ENCODE data around the gene PKDREJ. TPM values are rescaled to one million over a fixed set of nuclear protein-coding genes. Genes with fewer than 3 reads are reported as not detected.
"Not testable (repeated sequence)": the region's sequence is repeated elsewhere in the genome, so short reads cannot be mapped to it uniquely, and the experiment has no call there.

Gene PKDREJ
- total RNA-seq, 2 donors from 2014 or later = 0.12 to 0.13 TPM

DNA sequence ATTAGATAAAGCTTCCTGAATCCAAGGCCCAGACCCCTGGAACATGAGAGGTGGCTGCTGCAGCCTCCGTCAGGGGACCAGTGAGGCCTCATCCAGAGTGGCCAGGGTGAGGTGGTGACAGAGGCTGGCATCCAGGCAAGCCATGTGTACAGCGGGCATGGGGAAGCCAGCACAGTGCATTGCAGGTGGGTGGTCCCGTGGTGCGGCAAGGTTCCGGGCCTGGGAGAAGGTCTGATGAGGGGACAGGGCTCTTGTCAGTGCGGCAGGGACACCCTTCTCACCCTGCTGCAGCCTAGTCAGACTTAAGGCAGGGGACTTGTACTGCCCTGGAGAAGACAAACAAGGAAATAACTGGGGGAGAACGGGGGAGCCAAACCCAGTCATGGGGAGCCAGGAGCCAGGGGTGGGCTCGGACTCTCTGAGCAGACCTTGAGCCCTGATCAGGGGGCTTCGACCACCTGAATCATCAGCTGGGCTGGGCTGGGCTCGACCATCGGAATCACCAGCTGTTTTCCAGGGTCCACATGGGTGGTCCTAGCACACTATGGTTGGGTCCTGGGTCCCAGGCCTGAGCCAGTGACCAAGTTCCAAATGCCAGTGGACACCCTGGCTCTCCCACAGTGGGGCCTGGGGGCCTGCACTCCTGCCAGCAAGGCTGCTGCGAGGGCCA, 9.8 kb upstream of the PKDREJ start:
- no peak for ATAC-seq
- intact Hi-C loops (cut with DNase I) = no loop called here
- DNase-seq = no peak

DNA sequence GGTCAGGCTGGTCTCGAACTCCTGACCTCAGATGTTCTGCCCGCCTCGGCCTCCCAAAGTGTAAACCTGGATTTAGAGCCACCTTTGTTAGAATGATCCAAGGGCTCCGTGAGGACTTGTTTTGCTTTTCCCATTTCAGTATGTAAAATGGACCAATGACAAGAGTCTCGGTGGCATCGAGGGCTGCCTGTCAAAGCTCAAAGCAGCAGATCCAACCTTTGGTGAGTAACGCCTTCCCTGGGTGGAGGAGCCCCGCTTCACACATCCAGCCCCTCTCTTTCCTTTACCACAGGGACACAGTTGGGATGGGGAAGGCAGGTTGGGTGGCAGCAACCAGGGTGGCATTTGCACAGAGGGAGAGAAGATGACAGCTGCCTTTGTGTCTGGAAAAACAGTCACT, 9.1 kb upstream of the PKDREJ start:
- no peak for ATAC-seq
- no peak for DNase-seq
- intact Hi-C loops (cut with DNase I) = no loop called here

DNA sequence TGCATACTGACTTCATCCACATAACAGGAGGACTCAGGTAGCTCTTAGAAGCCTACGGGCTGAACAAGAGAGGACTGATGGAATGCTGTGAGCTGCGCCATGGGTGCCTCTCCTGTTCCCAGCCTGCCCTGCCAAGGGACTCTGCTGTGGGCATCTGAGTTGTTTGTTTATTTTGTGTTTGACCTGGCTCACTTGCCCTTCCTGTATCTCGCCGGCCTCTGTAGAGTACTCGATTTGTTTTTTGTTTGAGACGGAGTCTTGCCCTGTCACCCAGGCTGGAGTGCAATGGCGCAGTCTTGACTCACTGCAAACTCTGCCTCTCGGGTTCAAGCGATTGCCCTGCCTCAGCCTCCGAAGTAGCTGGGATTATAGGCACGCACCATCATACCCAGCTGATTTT, 6.4 kb upstream of the PKDREJ start:
- intact Hi-C loops (cut with DNase I) = no loop called here
- DNase-seq (no peak), ATAC-seq (no peak)

DNA sequence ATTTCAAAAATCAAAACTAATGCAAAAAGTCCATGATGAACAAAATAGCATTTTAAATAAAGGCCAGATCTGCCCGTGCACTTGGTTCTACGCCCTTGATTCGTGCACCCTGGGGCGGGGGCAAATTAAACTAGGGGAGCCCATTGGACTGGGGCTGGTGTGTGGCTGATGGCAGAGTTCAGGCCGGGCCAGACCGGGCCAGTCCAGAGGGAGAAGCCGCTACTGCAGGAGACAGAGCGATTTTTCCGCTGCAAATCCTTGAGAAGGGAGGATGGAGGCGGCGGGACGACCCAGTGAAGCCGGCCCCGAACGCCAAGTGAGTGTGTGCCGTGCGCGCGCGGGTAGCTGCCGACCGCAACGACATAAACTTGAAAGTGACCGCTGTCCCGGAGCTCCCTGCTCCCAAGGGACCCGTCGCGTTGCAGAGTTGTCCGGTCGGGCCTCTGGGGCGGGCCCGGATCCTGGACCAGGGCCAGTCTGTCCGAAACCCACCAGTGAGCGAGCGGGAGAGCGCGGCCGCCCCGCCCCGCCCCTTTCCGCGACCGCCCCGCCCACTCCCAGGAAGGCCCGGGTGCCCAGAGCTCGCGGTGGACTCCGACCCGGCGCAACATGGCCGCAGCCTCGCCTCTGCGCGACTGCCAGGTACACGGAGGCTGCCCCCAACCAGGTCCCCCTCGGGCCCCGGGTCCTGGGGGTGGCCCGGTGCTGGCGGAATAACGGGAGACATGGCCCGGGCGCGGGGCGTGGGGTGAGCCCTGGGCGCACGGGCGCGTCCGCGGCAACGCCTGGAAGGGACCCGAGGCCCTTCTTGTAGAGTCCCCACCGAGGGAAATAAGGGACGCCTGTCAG, 4.5 kb upstream of the PKDREJ start, which contains the start of gene TTC38:
TSS of gene TTC38 (plus strand) at position 578 of the 849 bp plus-strand sequence. CDS start at position 610, 32 bp downstream.
- DNase-seq (peak; percentile 95), ATAC-seq (peak; percentile 97 to 98)
- intact Hi-C loops (cut with DNase I) = no loop called here

DNA sequence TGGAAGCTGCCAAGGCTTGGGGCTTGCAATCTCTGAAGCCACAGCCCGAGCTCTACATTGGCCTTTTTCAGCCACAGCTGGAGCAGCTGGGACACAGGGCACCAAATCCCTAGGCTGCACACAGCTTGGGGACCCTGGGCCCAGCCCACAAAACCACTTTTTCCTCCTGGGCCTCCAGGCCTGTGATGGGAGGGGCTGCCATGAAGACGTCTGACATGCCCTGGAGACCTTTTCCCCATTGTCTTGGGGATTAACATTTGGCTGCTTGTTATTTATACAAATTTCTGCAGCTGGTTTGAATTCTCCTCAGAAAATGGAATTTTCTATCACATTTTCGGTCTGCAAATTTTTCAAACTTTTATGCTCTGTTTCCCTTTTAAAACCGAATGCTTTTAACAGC, 2.5 kb upstream of the PKDREJ start:
- ATAC-seq; intact Hi-C loops (cut with DNase I); DNase-seq: not testable (repeated sequence)

DNA sequence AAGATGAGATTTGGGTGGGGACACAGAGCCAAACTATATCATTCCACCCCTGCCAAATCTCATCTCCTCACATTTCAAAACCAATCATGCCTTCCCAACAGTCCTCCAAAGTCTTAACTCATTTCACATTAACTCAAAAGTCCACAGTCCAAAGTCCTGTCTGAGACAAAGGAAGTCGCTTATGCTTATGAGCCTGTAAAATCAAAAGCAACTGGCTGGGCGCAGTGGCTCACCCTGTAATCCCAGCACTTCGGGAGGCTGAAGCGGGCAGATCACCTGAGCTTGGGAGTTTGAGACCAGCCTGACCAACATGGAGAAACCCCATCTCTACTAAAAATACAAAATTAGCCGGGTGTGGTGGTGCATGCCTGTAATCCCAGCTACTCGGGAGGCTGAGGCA, 1.4 kb upstream of the PKDREJ start:
- ATAC-seq; intact Hi-C loops (cut with DNase I); DNase-seq: not testable (repeated sequence)

DNA sequence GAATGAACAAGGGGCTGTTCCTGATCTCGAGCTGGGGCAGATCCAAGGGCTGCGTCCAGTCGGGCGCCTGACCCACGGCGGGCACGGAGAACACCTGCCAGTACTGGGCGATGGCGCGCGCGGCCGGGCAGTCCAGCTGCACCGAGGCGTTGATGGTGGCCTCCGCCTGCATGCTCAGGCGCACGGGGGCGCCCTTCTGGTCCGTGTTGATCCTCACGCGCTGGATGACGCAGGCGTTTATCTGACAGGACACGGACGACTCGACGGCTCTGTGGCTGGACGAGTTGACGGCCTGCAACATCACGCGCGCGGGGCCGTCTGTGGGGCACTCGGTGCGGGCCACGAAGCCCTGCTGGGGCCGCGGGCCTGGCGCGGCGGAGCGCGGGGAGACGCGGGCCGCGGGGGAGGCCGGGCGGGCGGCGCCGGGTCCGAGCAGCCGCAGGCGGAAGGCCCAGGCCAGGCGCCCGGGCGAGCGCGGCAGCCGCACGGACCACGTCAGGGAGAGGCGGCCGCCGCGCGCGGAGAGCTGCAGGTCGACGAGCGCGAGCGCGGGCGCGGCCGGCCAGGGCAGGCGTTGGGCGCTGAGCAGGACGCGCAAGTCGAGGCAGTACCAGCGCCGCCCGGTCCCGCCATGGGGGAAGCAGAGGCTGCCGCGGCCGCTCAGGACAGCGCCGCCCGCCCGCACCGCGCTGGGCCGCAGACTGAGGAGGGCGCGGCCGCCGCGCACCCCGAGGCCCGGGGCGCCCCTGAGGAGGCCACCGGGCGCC, 511 bp downstream of the PKDREJ start:
- peak; percentile 79 for DNase-seq

DNA sequence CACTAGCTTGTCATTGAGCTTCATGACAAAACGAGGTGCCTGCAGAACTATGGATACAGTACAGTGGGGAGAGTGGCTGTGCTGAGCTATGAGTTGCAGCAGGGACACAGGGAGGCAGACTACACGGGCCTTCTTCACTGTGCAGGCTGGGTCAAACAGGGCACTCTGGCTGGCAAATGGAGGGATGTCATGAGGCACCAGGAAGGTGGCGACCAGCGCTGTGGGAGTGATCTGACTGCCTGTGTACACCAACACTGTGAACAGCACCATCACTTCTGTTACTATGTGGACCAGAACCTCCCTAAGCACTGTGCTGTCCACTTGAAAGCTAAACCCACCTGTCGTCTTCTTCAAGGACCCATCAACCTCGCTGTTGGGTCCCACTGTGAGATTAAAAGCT, 3.1 kb downstream of the PKDREJ start:
- DNase-seq = no peak
- no peak for ATAC-seq
- intact Hi-C loops (cut with DNase I) = no loop called here

More for the DNA sequence above, 511 bp downstream of the PKDREJ start:
- intact Hi-C loops (cut with DNase I) = no loop called here
- peak; percentile 25 to 69 for ATAC-seq

DNA sequence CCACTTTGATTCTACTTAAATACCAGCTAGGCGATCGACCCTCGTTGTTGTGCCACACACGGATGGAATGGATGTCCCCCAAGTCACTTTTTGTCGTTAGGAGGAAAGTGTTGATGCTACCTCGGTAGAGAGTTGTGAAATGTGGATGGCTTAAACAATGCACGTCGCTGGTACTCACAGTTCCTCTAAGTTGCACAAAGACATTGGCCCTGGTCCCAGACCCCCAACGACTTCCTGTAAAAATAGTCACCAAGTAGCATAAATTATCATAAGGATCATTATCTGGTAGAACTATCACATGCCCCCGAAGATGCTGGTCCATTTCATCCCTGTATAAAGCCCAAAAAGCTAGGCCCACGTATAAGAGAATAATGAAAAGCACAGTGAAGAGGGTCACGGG, 3.8 kb downstream of the PKDREJ start:
- no peak for ATAC-seq
- DNase-seq = no peak
- intact Hi-C loops (cut with DNase I) = no loop called here

DNA sequence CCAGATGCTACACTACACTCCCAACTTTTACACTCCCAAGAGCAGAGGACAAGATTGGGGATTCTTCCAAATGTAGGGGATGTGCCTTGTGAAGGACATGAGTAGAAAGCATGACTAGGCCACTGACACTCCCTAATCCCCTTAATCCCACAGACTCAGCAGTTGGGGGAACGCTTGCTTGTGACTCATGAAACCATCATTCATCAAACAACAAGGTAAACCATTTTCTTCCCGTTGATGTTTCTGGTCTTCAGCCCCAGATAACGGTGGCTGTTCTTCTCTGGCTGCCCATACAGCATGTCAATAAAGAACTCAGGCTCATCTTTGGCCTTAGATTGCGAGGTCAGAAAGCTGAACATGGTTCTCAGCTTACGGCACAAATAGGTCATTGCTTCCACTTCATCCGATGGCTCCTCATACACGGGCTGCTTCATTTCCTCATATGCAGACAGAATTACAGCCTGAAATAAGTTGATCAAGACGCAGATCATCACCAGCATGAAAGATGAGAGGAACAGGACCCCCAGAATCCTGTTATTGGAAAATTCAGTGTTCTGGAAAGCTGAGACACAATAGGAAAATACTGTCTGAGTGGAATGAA, 6.7 kb downstream of the PKDREJ start:
- intact Hi-C loops (cut with DNase I) = no loop called here
- DNase-seq (no peak), ATAC-seq (no peak)

DNA sequence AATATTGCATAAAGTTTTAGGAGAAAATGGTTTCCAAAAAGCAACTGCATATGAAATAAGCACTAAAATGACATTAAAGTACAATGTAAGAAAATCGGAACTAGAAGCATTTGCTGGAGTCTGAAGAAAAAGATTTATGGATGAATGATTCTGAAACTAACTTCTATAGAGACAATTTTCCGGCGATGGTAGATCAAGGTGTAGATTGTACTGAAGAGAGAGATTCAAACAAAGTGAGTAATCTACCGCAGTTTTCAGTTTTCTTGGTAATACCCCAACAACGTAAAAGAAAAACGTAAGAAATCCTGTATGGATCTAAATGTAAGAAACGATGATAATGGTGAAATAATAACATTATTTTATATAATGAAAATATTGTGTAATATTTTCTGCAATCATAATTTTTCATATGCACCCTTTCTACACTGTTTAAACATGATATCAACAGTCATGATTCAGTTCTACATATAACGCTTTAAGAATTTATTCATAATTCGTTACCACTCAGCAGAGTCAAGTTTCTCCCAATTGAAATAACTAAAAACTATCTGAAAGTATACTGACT, 11.2 kb downstream of the PKDREJ start:
- ATAC-seq (no peak), DNase-seq (no peak)
- intact Hi-C loops (cut with DNase I) = loop anchor here in 1 of 2 donors (5.0 kb wide), 1 partner anchor 35 kb away; no protein-coding TSS in a partner anchor

DNA sequence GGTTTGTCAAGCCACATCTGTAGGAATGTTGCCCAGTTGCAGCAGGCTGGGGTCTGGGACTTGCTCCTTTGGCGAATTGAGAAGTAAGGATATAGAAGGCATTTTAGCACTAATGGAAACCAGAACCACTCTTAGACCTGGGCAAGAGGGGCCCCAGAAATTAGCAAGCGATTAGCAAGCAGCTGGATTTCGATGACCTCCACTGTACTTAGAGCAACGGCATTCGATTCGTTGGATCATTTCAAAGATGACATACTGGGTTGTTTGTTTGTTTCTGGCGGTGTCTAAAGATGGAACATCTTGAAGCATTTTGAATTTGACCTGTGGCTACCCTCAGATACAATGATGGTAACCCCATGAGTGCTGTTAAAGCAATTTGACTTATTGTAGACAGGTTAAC, 11.9 kb downstream of the PKDREJ start:
- no peak for ATAC-seq
- intact Hi-C loops (cut with DNase I) = loop anchor here in 1 of 2 donors (5.0 kb wide), 1 partner anchor 36 kb away; no protein-coding TSS in a partner anchor
- DNase-seq = no peak

DNA sequence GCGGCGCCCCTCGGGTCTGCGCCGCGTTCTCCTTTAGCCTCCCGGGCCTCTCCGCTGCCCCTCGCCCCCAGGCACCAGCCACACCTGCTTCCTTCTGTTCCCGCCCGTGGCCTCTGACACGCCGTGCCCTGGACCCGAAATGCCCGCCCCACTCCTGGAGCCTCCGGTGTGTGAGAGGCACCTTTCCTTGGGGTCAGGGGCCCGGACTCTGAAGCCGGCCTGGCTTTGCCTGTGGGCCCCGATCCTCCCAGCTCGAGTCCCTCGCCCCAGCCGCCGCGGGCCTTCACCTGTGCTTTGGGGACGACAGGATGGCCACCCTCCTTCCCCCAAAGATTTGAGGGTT, 12.4 kb downstream of the PKDREJ start:
- intact Hi-C loops (cut with DNase I) = loop anchor here in 1 of 2 donors (5.0 kb wide), 1 partner anchor 37 kb away; no protein-coding TSS in a partner anchor
- peak; percentile 7 to 16 for ATAC-seq
- DNase-seq = no peak

DNA sequence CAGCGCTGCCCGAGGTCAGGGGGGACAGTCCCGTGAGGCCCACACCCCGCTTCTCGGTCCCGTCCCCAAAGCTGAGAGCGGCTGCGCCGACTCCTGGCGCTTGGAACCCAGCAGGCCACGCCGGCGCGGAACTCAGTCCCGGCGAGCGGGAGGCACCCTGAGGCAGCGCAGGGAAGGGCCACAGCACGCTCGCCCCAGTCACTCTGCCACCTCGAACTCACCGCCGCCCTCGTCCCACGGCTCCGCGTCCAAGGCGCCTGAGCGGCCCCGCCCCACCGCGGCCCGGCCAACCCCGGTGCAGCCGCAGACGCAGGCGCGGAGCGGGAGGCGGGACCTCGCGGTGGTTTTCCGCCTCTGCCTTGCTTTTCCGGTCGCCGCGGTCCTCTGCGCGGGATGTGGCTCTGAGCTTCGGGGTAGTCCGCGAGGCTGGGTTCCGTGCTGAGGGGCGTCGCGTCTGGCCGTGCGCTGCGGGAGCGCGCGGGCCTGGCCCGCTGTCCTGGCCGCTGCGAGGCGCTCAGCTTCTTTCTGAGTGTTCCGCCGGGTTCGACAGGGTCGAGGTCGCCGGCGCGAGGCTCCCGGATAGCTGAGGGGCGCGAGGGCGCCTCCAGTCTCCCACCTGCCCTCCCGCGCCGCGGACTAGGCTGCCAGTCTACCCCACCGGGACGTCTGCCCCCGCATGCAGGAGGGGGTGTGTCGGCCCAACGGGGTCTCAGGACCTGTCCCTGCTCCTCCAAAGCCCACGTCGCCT, 12.9 kb downstream of the PKDREJ start, which contains the start of gene CDPF1:
TSS of gene CDPF1 (minus strand) at position 259 of the 748 bp plus-strand sequence. CDS start 2,009 bp downstream, outside the sequence.
- DNase-seq (peak; percentile 95), ATAC-seq (peak; percentile 95 to 97)
- intact Hi-C loops (cut with DNase I) = loop anchor here in 1 of 2 donors (5.0 kb wide), 1 partner anchor 37 kb away; no protein-coding TSS in a partner anchor

DNA sequence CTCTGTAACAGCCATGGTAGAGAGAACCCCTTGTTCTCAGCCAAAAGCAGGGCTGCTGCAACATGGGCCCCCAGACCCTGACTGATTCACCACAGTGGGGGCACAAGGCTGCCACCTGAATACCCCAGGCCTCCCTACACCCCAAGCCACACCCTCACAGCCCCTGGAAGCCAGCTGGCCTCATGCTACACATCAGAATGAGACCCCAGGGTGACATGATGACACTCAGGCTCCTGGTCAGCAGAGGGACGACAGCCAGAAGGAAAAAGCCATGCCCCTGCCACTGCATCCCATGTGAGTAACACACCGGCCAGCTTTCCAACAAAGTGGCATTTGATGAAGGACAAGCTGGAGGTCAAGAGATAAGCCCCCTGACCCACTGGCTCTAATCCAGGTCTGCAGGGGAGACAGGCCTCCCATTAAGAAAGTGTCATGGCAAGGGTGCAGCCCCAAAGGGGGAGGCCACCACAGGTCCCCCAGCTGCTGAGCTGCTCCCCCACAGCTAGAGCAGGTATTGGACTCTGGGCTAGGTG, 15.6 kb downstream of the PKDREJ start:
- intact Hi-C loops (cut with DNase I) = loop anchor here in 1 of 2 donors (10.0 kb wide), 1 partner anchor 93 kb away; the partner anchor contains the start of gene PPARA
- no peak for DNase-seq
- no peak for ATAC-seq

DNA sequence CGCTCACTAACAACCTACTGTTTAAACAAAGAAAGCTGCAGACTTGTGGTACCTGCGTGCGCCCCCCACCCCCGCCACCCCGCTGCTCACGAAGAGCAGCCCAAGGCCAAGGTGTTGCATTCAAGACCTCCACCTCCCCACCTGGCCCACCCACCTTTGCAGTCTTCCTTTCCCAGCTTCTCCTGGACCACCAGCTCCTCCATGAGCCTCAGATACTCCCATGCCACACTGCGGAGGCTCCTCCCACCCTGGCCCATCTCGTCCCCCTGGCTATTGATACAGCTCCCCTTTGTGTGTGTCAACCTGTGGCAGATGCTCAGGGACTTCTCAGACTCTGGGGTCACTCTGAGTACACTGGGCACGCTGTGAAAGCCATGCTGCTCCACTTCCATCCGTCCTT, 17.0 kb downstream of the PKDREJ start:
- no peak for DNase-seq
- intact Hi-C loops (cut with DNase I) = loop anchor here in 1 of 2 donors (10.0 kb wide), 1 partner anchor 91 kb away; the partner anchor contains the start of gene PPARA
- ATAC-seq = no peak

DNA sequence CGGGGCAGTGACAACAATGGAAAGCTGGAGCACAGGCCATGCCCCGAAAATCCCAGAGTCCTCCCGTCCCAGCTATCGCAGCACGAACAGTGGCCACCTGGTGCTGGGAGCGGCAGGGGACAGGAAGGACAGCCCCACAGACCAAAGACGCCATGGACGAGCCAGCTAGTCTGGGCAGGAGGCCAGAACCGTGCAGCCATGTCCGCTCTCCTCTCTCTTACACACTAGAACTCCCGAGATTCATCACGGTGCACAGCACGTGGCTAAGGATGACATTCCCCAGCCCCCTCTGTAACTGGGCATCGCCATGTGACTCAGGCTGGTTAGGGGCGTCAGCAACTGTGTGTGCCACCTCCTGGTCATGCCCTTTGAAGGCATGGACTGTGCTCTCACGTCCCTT, 17.6 kb downstream of the PKDREJ start:
- ATAC-seq (peak; percentile 33 to 36), DNase-seq (peak; percentile 74)
- intact Hi-C loops (cut with DNase I) = loop anchor here in 1 of 2 donors (10.0 kb wide), 1 partner anchor 91 kb away; the partner anchor contains the start of gene PPARA

Measured in left cardiac atrium (tissue), 4 donors.